PFSK-1 (cell line): ENCODE data around the gene SLC5A10.

ENCODE experiments used
- FOXP2 ChIP-seq: optimal IDR thresholded peaks from 2 replicates; pipeline ENCODE3; 2011; ENCODE audit warnings: borderline replicate concordance, control low read depth, inconsistent platforms; ENCODE audit not compliant: insufficient read depth; ENCODE audit errors: extremely low read length, extremely low read depth
- POLR2AphosphoS5 ChIP-seq: IDR thresholded peaks from 2 replicates; pipeline ENCODE4 v1.6.1; 2012; ENCODE audit warnings: low read depth, mild to moderate bottlenecking, control low read depth, low read length, moderate library complexity
- REST ChIP-seq, 2 experiments: IDR thresholded peaks; 2 replicates each; pipeline versions ENCODE4 v1.6.1 to v1.8.0; 2011 to 2012; ENCODE audit warnings: low read depth in 2 of 2, low read length in 2 of 2, control low read depth in 1 of 2, inconsistent platforms in 1 of 2, mild to moderate bottlenecking in 1 of 2, moderate library complexity in 1 of 2; ENCODE audit not compliant: insufficient read depth in 1 of 2
- SIN3A ChIP-seq: IDR thresholded peaks from 2 replicates; pipeline ENCODE4 v1.6.1; 2012; ENCODE audit warnings: mild to moderate bottlenecking, low read length, moderate library complexity, borderline replicate concordance; ENCODE audit not compliant: insufficient read depth
- TAF1 ChIP-seq: IDR thresholded peaks from 2 replicates; pipeline ENCODE4 v1.6.1; 2012; ENCODE audit warnings: low read length, control low read depth, borderline replicate concordance; ENCODE audit not compliant: insufficient read depth

SLC5A10 gene

DNA sequence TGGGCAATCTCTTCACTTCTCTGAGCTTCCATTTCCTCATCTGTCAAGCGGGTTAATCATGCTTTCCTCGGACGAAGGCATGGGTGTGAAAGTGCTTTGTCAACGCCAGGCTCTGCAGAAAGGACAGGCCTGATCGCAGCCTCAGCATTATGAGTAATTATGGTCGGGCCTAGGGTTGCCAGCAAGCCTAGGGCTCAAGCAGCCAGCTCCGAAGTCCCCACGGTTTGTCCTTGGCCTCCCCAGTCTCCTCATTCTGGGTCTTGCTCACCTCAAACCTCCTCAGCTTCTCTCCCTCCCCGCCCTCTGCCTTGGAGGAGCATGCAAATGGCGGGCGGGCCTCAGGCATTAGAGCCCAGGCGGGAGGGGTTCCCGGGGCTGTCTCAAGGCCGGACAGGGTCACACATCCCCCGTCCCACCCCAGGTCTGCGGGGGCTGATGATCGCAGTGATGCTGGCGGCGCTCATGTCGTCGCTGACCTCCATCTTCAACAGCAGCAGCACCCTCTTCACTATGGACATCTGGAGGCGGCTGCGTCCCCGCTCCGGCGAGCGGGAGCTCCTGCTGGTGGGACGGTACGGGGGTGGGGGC lies 62.8 kb downstream of the SLC5A10 start:
- no peak for TF ChIP-seq TAF1
- no peak for TF ChIP-seq POLR2AphosphoS5
- no peak for TF ChIP-seq REST (IDR thresholded peaks at IDR 0.05; ENCODE audit: insufficient read depth in 1 of 2, low read depth in 2 of 2, low read length in 2 of 2)
- TF ChIP-seq FOXP2, result no peak
- TF ChIP-seq SIN3A, result no peak

DNA sequence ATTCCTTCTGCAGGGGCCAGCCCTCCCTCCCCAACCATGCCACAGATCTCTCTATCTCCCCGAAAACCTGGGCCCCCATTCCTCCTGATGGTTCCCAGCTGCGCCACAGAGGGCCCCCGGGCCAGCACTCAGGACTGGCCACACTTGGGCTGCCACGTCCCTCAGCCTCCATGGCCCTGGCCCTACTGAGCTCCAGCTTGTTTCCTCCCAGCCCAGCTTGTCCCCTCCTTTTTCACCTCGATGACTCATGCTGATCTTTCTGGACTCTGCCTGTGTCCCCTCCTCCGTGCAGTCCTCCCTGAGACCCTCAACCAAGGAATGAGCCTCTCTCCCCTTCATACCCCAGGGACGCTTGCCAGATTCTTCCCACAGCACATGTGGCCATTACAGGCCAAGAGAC lies 63.5 kb downstream of the SLC5A10 start:
- no peak for TF ChIP-seq REST (IDR thresholded peaks at IDR 0.05; ENCODE audit: insufficient read depth in 1 of 2, low read depth in 2 of 2, low read length in 2 of 2)
- no peak for TF ChIP-seq FOXP2
- no peak for TF ChIP-seq SIN3A
- no peak for TF ChIP-seq POLR2AphosphoS5
- TF ChIP-seq TAF1, result no peak

DNA sequence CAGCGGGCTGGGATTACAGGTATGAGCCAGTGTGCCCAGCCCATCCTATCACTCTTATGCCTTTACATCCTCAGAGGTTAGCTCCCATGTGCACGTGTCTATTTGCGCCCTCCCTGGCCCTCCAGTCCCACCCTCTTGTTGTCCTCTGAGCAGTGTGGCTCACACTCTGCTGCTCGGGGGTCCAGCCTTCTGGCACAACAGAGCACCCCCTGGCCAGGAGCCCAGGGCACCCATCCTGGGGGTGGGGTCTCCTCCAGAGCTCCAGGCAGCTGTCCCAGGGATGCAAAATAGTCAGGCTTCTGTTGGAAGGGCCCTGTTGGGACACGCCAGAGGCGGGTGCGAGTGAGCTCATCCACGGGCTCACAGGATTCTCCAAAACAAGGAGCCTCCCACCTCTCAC lies 64.3 kb downstream of the SLC5A10 start:
- TF ChIP-seq SIN3A (no peak), TAF1 (no peak), FOXP2 (no peak), REST (IDR thresholded peaks at IDR 0.05; ENCODE audit: insufficient read depth in 1 of 2, low read depth in 2 of 2, low read length in 2 of 2) (no peak), POLR2AphosphoS5 (no peak)

GRCh38 chr17:19016881-19017280 lies 64.9 kb downstream of the SLC5A10 start:
- TF ChIP-seq TAF1 (no peak), FOXP2 (no peak), SIN3A (no peak), REST (IDR thresholded peaks at IDR 0.05; ENCODE audit: insufficient read depth in 1 of 2, low read depth in 2 of 2, low read length in 2 of 2) (no peak), POLR2AphosphoS5 (no peak)

GRCh38 chr17:19017401-19017800 lies 65.4 kb downstream of the SLC5A10 start:
- TF ChIP-seq TAF1 (no peak), SIN3A (no peak), FOXP2 (no peak), POLR2AphosphoS5 (no peak), REST (IDR thresholded peaks at IDR 0.05; ENCODE audit: insufficient read depth in 1 of 2, low read depth in 2 of 2, low read length in 2 of 2) (no peak)
